B cell (primary cell): ENCODE data around the gene FAM13B. TPM values are rescaled to one million over a fixed set of nuclear protein-coding genes. Genes with fewer than 3 reads are reported as not detected.

Experiments
- ATAC-seq: fragments of 200-7000 bp; cut with Tn5 transposase; one replicate; pipeline ENCODE4 v1.10.0; 2021; ENCODE audit warnings: low read depth, mild to moderate bottlenecking, moderate number of reproducible peaks, moderate library complexity
- CTCF ChIA-PET: fragments of 350-600 bp; sonication (Branson Sonifier 250); formaldehyde crosslinking; loops from one replicate; lab custom pipeline; 2021; ENCODE audit warnings: antibody characterized with exemption, inconsistent platforms; lab: Charles Lee
- POLR2A ChIA-PET: fragments of 350-600 bp; sonication (Branson Sonifier 250); formaldehyde crosslinking; loops from one replicate; lab custom pipeline; 2021; ENCODE audit warnings: antibody characterized with exemption; lab: Charles Lee
- DNase-seq: peaks from one replicate; pipeline ENCODE4 v3.0.0; 2013
- H2AFZ ChIP-seq: 2 replicates; pipeline ENCODE4 v1.6.1; 2012; ENCODE audit warnings: mild to moderate bottlenecking, low read depth, low read length; ENCODE audit not compliant: insufficient read depth, poor library complexity, severe bottlenecking
- H3K27ac ChIP-seq, 2 donors: 1 replicate in 1 of 2; 2 replicates in 1 of 2; pipeline ENCODE4 v1.5.1; 2012 to 2013; ENCODE audit warnings: low read length in 2 of 2, mild to moderate bottlenecking in 2 of 2, moderate library complexity in 1 of 2
- H3K27me3 ChIP-seq, 4 experiments: fragments of 200-600 bp in 1 of 4; sonication (generic) in 1 of 4; replicated peaks in 1 of 4; 1 replicate in 2 of 4; 2 replicates in 2 of 4; pipeline versions ENCODE4 v1.6.1 to v1.7.0; 2013 to 2016; ENCODE audit warnings: low read length in 3 of 4, mild to moderate bottlenecking in 2 of 4, mixed read lengths in 1 of 4, moderate library complexity in 1 of 4; ENCODE audit not compliant: insufficient read depth in 4 of 4, control insufficient read depth in 3 of 4; ENCODE audit errors: control extremely low read depth in 1 of 4
- H3K36me3 ChIP-seq, 2 experiments: replicated peaks in 1 of 2; 1 replicate in 1 of 2; 2 replicates in 1 of 2; pipeline versions ENCODE4 v1.6.1 to v1.7.1; 2013; ENCODE audit warnings: low read length in 1 of 2; ENCODE audit not compliant: insufficient read depth in 2 of 2, control insufficient read depth in 1 of 2; ENCODE audit errors: control extremely low read depth in 1 of 2, extremely low read depth in 1 of 2
- H3K4me1 ChIP-seq, 2 donors: fragments of 200-600 bp in 1 of 2; sonication (generic) in 1 of 2; 1 replicate in 1 of 2; 2 replicates in 1 of 2; pipeline versions ENCODE4 v1.5.1 to v1.6.1; 2013 to 2017; ENCODE audit warnings: low read length in 2 of 2; ENCODE audit not compliant: control insufficient read depth in 2 of 2, insufficient read depth in 2 of 2
- H3K4me2 ChIP-seq: replicated peaks from 2 replicates; pipeline ENCODE3; 2012; ENCODE audit warnings: mild to moderate bottlenecking, low read depth, low read length; ENCODE audit not compliant: poor library complexity, severe bottlenecking
- H3K4me3 ChIP-seq, 5 experiments: fragments of 200-600 bp in 1 of 5; sonication (generic) in 1 of 5; 1 replicate in 3 of 5; 2 replicates in 2 of 5; pipeline versions ENCODE4 v1.5.1 to v1.7.0; 2011 to 2016; ENCODE audit warnings: low read length in 4 of 5, mild to moderate bottlenecking in 4 of 5, low read depth in 2 of 5, control low read depth in 1 of 5, moderate library complexity in 1 of 5; ENCODE audit not compliant: insufficient read depth in 1 of 5; ENCODE audit errors: control extremely low read depth in 1 of 5, extremely low read depth in 1 of 5
- H3K79me2 ChIP-seq: fragments of 200-600 bp; sonication (generic); one replicate; pipeline ENCODE4 v1.6.0; 2016; ENCODE audit warnings: low read length; ENCODE audit not compliant: control insufficient read depth, insufficient read depth
- H3K9ac ChIP-seq: fragments of 200-600 bp; sonication (generic); 2 replicates; pipeline ENCODE4 v1.6.1; 2017; ENCODE audit warnings: mild to moderate bottlenecking, low read length, moderate library complexity
- H3K9me3 ChIP-seq, 3 donors: one replicate each; pipeline versions ENCODE4 v1.6.1 to v1.7.1; 2013; ENCODE audit warnings: low read length in 2 of 3; ENCODE audit not compliant: control insufficient read depth in 2 of 3, insufficient read depth in 1 of 3; ENCODE audit errors: control extremely low read depth in 1 of 3
- H4K20me1 ChIP-seq: 2 replicates; pipeline ENCODE4 v1.6.0; 2012; ENCODE audit warnings: mild to moderate bottlenecking, low read length; ENCODE audit not compliant: insufficient read depth, control insufficient read depth, poor library complexity, severe bottlenecking
- H3K27ac Mint-ChIP-seq: one replicate; pipeline ENCODE4 v1.8.0; 2021; ENCODE audit warnings: mixed read lengths
- H3K27me3 Mint-ChIP-seq: one replicate; pipeline ENCODE4 v1.8.0; 2021; ENCODE audit warnings: mixed read lengths
- H3K4me1 Mint-ChIP-seq: one replicate; pipeline ENCODE4 v1.8.0; 2021; ENCODE audit warnings: mixed read lengths
- H3K4me3 Mint-ChIP-seq: one replicate; pipeline ENCODE4 v1.8.0; 2021; ENCODE audit warnings: mixed read lengths
- H3K9me3 Mint-ChIP-seq: one replicate; pipeline ENCODE4 v1.8.0; 2022; ENCODE audit warnings: mixed read lengths; ENCODE audit not compliant: insufficient read depth
- EZH2 ChIP-seq: IDR thresholded peaks from 2 replicates; pipeline ENCODE4 v1.6.1; 2012; ENCODE audit warnings: borderline replicate concordance, low read depth, mild to moderate bottlenecking, moderate library complexity, low read length; ENCODE audit not compliant: insufficient read depth, poor library complexity, severe bottlenecking
- WGBS: methylation state at CpG from one replicate; pipeline ENCODE4 v1.1.5; 2013; ENCODE audit warnings: missing lambda C conversion rate; ENCODE audit not compliant: insufficient coverage; 5-methylcytosine and 5-hydroxymethylcytosine counted together
- intact Hi-C: fragments of 100-400 bp; cut with micrococcal nuclease; formaldehyde crosslinking; loops from one replicate; pipeline ENCODE4 v1.10.0; 2022
- polyA plus RNA-seq: library from polyadenylated mRNA; depleted of rRNA; stranded (reverse); fragments of >200 nt; gene quantifications from 2 replicates; pipeline ENCODE4 v1.2.3, GENCODE V29; 2012
- total RNA-seq, 2 donors: library from RNA; stranded (reverse); fragments of 120-200 nt in 1 of 2; gene quantifications; 1 replicate in 1 of 2; 2 replicates in 1 of 2; pipeline versions ENCODE4 v1.2.3 to v1.2.4, GENCODE V29; 2013 to 2022
- TF ChIP-seq, protein P1 (sequence below): fragments of 200-600 bp; IDR thresholded peaks from one replicate; pipeline ENCODE4 v1.8.0; 2022; ENCODE audit warnings: antibody characterized with exemption, mild to moderate bottlenecking

The FAM13B gene
- total and polyA plus RNA-seq, 2 donors (not counting 1 experiment from before 2014, with no cell fraction given): 17.3 to 118 TPM

DNA sequence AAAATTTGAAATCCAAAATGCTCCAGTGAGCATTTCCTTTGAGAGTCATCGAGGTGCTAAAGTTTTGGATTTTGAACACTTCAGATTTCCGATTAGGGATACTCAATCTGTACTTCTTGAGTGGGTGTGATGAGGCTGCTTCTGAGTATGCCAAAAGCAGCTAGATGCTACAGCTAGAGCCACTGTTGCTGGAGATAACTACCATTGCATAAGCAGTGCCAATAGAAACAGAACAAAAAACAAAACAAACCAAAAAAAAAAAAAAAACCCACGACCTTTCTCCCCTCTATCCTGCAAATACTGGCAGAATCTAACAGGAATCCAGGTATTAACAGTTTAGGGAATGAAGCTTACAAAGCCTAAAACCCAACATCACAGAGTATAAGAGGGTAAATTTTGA, 100.1 kb downstream of the FAM13B start:
- no peaks in the 10 kb centered on the region for H4K20me1 ChIP-seq
- no CpG with 5 or more reads among the region's 3 CpGs for WGBS
- H3K4me1 ChIP-seq: peaks cover 0 to 5% of the 10 kb centered on the region in 2 donors
- H2AFZ ChIP-seq: no peak overlapping the region
- H3K9me3 ChIP-seq: no peaks in the 10 kb centered on the region
- peaks cover 16% of the 10 kb centered on the region for H3K4me1 Mint-ChIP-seq
- no peak for ATAC-seq
- H3K4me3 Mint-ChIP-seq: no peak overlapping the region
- H3K9ac ChIP-seq: no peak overlapping the region
- H3K79me2 ChIP-seq: no peaks in the 10 kb centered on the region
- ChIA-PET CTCF (interaction anchor here (0.8 kb wide), 1 partner anchor 153 kb away, joined by 3 read pairs; no protein-coding TSS in a partner anchor), POLR2A (interaction anchor here (1.1 kb wide), 1 partner anchor 59 kb away, joined by 4 read pairs; no protein-coding TSS in a partner anchor)
- H3K36me3 ChIP-seq: peaks cover 1 to 11% of the 10 kb centered on the region in 2 experiments
- no peaks in the 10 kb centered on the region for H3K27me3 Mint-ChIP-seq
- no peak overlapping the region for H3K4me3 ChIP-seq
- H3K27ac ChIP-seq: no peak overlapping the region
- no peak overlapping the region for H3K27ac Mint-ChIP-seq
- intact Hi-C loops: loop anchor here (10.0 kb wide), 1 partner anchor 158 kb away; no protein-coding TSS in a partner anchor
- TF ChIP-seq, protein P1, sequence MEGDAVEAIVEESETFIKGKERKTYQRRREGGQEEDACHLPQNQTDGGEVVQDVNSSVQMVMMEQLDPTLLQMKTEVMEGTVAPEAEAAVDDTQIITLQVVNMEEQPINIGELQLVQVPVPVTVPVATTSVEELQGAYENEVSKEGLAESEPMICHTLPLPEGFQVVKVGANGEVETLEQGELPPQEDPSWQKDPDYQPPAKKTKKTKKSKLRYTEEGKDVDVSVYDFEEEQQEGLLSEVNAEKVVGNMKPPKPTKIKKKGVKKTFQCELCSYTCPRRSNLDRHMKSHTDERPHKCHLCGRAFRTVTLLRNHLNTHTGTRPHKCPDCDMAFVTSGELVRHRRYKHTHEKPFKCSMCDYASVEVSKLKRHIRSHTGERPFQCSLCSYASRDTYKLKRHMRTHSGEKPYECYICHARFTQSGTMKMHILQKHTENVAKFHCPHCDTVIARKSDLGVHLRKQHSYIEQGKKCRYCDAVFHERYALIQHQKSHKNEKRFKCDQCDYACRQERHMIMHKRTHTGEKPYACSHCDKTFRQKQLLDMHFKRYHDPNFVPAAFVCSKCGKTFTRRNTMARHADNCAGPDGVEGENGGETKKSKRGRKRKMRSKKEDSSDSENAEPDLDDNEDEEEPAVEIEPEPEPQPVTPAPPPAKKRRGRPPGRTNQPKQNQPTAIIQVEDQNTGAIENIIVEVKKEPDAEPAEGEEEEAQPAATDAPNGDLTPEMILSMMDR: no peak
- no peak for TF ChIP-seq EZH2
- H3K9me3 Mint-ChIP-seq: no peaks in the 10 kb centered on the region
- no peaks in the 10 kb centered on the region for H3K27me3 ChIP-seq
- no peak overlapping the region for H3K4me2 ChIP-seq
- DNase-seq: no peak

GRCh38 chr5:137923856-137924255, 109.0 kb downstream of the FAM13B start:
- POLR2A ChIA-PET: no interaction called here

More at GRCh38 chr5:137923856-137924255, 109.0 kb downstream of the FAM13B start:
- Histone ChIP-seq H3K36me3 (peaks cover 2 to 5% of the 10 kb centered on the region in 2 experiments), H2AFZ (no peak overlapping the region), H3K4me2 (no peak overlapping the region), H3K4me3 (no peak overlapping the region), H3K9me3 (no peaks in the 10 kb centered on the region), H3K79me2 (no peaks in the 10 kb centered on the region), H3K4me1 (no peaks in the 10 kb centered on the region), H3K9ac (no peak overlapping the region), H3K27me3 (no peaks in the 10 kb centered on the region), H3K27ac (no peak overlapping the region), H4K20me1 (no peaks in the 10 kb centered on the region)
- H3K9me3 Mint-ChIP-seq: no peaks in the 10 kb centered on the region
- CTCF ChIA-PET: no interaction called here
- no peak overlapping the region for H3K27ac Mint-ChIP-seq
- DNase-seq (no peak), ATAC-seq (no peak)
- no peaks in the 10 kb centered on the region for H3K27me3 Mint-ChIP-seq
- intact Hi-C loops: no loop called here
- 83% methylated on average over 2 of the region's 4 CpGs for WGBS
- H3K4me3 Mint-ChIP-seq: no peak overlapping the region
- no peaks in the 10 kb centered on the region for H3K4me1 Mint-ChIP-seq
- TF ChIP-seq, protein P1: no peak
- TF ChIP-seq EZH2: no peak
